SU-DHL-6 (cell line): ENCODE results near the gene SAMD11.
"Not testable (repeated sequence)": the region's sequence is repeated elsewhere in the genome, so short reads cannot be mapped to it uniquely, and the experiment has no call there.

Experiments
- H2AFZ ChIP-seq: fragments of 200-600 bp; sonication (generic); 2 replicates; pipeline ENCODE4 v1.6.1; 2014; ENCODE audit warnings: low read depth, mild to moderate bottlenecking, moderate library complexity, mixed read lengths, antibody characterized with exemption, low read length; ENCODE audit not compliant: severe bottlenecking
- H3F3A ChIP-seq: fragments of 200-600 bp; shearing (Covaris generic); 2 replicates; pipeline ENCODE4 v1.6.0; 2016; ENCODE audit warnings: antibody characterized with exemption, mild to moderate bottlenecking; ENCODE audit not compliant: insufficient read depth
- H3K27ac ChIP-seq: fragments of 200-600 bp; sonication (generic); 2 replicates; pipeline ENCODE4 v1.5.1; 2016; ENCODE audit warnings: low read depth, mild to moderate bottlenecking, low read length, moderate library complexity, mixed read lengths
- H3K27me3 ChIP-seq: fragments of 200-600 bp; sonication (generic), shearing (Covaris generic); 2 replicates; pipeline ENCODE4 v1.6.0; 2014; ENCODE audit warnings: mild to moderate bottlenecking, low read length
- H3K36me3 ChIP-seq: fragments of 200-600 bp; sonication (generic); 2 replicates; pipeline ENCODE4 v1.6.1; 2014; ENCODE audit warnings: mild to moderate bottlenecking, low read length, mixed read lengths
- H3K4me2 ChIP-seq: fragments of 300-600, 200-600 bp; shearing (Covaris generic), sonication (generic); 2 replicates; pipeline ENCODE4 v1.6.0; 2014; ENCODE audit warnings: low read length, low read depth, mild to moderate bottlenecking; ENCODE audit not compliant: poor library complexity, severe bottlenecking
- H3K4me3 ChIP-seq: fragments of 200-600 bp; sonication (generic); 2 replicates; pipeline ENCODE4 v1.5.1; 2014; ENCODE audit warnings: antibody characterized with exemption, low read length, mild to moderate bottlenecking, mixed read lengths; ENCODE audit not compliant: insufficient read depth, poor library complexity, severe bottlenecking
- H3K79me2 ChIP-seq: fragments of 200-600 bp; sonication (generic); 2 replicates; pipeline ENCODE4 v1.6.1; 2014; ENCODE audit warnings: mild to moderate bottlenecking, low read length, moderate library complexity; ENCODE audit not compliant: insufficient read depth
- H3K9ac ChIP-seq: fragments of 200-600 bp; sonication (generic); 2 replicates; pipeline ENCODE4 v1.7.0; 2014; ENCODE audit warnings: mild to moderate bottlenecking, low read length
- H3K9me2 ChIP-seq: fragments of 200-600 bp; sonication (generic); replicated peaks from 2 replicates; pipeline ENCODE4 v1.6.1; 2014; ENCODE audit warnings: low read length; ENCODE audit not compliant: insufficient read depth
- H3K9me3 ChIP-seq: fragments of 200-600 bp; sonication (generic); 2 replicates; pipeline ENCODE4 v1.6.1; 2014; ENCODE audit warnings: low read length, mixed read lengths; ENCODE audit not compliant: insufficient read depth
- H4K20me1 ChIP-seq: fragments of 200-600 bp; sonication (generic); 2 replicates; pipeline ENCODE4 v1.6.1; 2014; ENCODE audit warnings: low read depth, mild to moderate bottlenecking, antibody characterized with exemption, low read length, moderate library complexity, mixed read lengths
- CTCF ChIP-seq: fragments of 200-600 bp; sonication (generic); IDR thresholded peaks from one replicate; pipeline ENCODE4 v1.5.1; 2017; ENCODE audit warnings: antibody characterized with exemption, mild to moderate bottlenecking, low read length, moderate library complexity; ENCODE audit not compliant: insufficient read depth, poor library complexity, severe bottlenecking
- EZH2phosphoT487 ChIP-seq: fragments of 200-600 bp; sonication (generic), shearing (Covaris generic); conservative IDR thresholded peaks from 2 replicates; pipeline ENCODE4 v1.6.1; 2018; ENCODE audit warnings: mild to moderate bottlenecking, antibody characterized with exemption, low read length, moderate library complexity, mixed read lengths

The SAMD11 gene

GRCh38 chr1:944341-945325 lies 20.9 kb downstream of the SAMD11 start:
- no peak overlapping the region for H3K27ac ChIP-seq
- H3K79me2 ChIP-seq: no peaks in the 10 kb centered on the region
- no peak overlapping the region for H3K4me2 ChIP-seq

GRCh38 chr1:945688-946556 lies 22.2 kb downstream of the SAMD11 start:
- no peaks in the 10 kb centered on the region for H3K79me2 ChIP-seq
- TF ChIP-seq EZH2phosphoT487 (no peak), CTCF (no peak)
- H3K4me3 ChIP-seq: no peak overlapping the region
- no peaks in the 10 kb centered on the region for H3K36me3 ChIP-seq
- no peaks in the 10 kb centered on the region for H3F3A ChIP-seq
- no peaks in the 10 kb centered on the region for H3K27me3 ChIP-seq
- no peak overlapping the region for H2AFZ ChIP-seq
- no peaks in the 10 kb centered on the region for H3K9me3 ChIP-seq
- H3K9ac ChIP-seq: no peak overlapping the region
- H3K9me2 ChIP-seq: no peaks in the 10 kb centered on the region
- no peak overlapping the region for H3K4me2 ChIP-seq
- no peaks in the 10 kb centered on the region for H4K20me1 ChIP-seq
- no peak overlapping the region for H3K27ac ChIP-seq

More at GRCh38 chr1:944341-945325, 20.9 kb downstream of the SAMD11 start:
- no peak for TF ChIP-seq CTCF
- no peak for TF ChIP-seq EZH2phosphoT487
- Histone ChIP-seq H3K9me3 (no peaks in the 10 kb centered on the region), H2AFZ (no peak overlapping the region), H3K9me2 (no peaks in the 10 kb centered on the region), H3K36me3 (no peaks in the 10 kb centered on the region), H3K27me3 (no peaks in the 10 kb centered on the region), H3K4me3 (no peak overlapping the region), H3F3A (no peaks in the 10 kb centered on the region), H3K9ac (no peak overlapping the region), H4K20me1 (no peaks in the 10 kb centered on the region)

DNA sequence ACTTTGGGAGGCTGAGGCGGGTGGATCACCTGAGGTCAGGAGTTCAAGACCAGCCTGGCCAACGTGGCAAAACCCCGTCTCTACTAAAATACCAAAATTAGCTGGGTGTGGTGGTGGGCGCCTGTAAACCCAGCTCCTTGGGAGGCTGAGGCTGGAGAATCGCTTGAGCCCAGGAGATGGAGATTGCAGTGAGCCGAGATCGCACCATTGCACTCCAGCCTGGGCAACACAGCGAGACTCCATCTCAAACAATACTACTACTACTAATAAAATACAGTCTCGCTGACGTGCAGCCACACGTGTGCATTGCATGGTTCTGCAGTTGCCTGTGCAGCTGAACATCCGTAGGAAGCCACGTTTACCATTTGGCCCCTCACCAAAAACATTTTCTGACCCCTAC lies 23.1 kb downstream of the SAMD11 start:
- H3K9me3 ChIP-seq, H3K27me3 ChIP-seq, H3K27ac ChIP-seq, H3K9me2 ChIP-seq, H3K9ac ChIP-seq, H3K4me3 ChIP-seq, H3K36me3 ChIP-seq, H4K20me1 ChIP-seq, H3F3A ChIP-seq, H3K79me2 ChIP-seq, H3K4me2 ChIP-seq, H2AFZ ChIP-seq: not testable (repeated sequence)
